OCI-LY3 (cell line): ENCODE measurements around the gene IKZF2.
A peak's percentile ranks its signal among the peaks of the same experiment; 100 is the strongest.

Source experiments
- EZH2phosphoT487 ChIP-seq: fragments of 200-600 bp; shearing (Covaris generic); IDR thresholded peaks from 2 replicates; pipeline ENCODE4 v1.6.1; 2018; ENCODE audit warnings: antibody characterized with exemption, mixed run types, low read depth
- TF ChIP-seq, protein P1 (sequence below): fragments of 200-600, 300-600 bp; sonication (generic); IDR thresholded peaks from 2 replicates; pipeline ENCODE4 v1.5.1; 2014; ENCODE audit warnings: antibody characterized with exemption, low read length, low read depth

DNA sequence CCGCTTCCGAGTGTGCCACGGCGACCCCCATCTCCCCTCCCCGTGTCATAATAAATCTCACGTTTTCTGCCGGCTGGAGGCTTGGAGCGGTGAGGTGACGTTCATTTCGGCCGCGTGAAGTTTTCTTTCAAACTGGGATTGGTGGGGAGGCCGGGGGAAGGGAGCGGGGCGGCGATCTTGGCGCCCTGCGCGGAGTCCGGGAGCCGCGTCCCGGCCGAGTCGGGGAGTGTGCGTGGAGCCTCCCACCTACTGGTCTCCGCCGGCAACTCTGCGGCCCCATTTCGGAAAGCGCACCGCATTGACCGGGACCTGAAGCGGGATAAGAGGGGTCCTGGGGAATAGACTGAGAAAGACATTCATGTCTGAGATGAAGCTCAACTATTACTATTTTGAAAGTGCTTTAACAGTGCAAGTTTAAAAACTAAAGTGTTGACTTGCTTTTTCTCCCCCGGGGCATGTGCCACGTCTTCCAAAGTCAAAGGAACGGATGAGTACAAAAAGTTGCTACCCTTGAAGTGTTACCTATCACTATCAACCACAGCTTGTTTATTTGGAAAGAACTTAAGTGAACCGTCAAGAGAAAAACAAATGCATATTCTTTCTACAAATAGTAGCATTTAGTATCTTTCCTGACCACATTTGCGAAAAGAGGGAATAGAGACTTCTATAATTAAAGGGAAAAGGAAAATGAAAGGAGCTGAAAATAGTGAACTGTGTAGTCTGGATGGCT lies 818 bp upstream of the IKZF2 start:
- TF ChIP-seq, protein P1, sequence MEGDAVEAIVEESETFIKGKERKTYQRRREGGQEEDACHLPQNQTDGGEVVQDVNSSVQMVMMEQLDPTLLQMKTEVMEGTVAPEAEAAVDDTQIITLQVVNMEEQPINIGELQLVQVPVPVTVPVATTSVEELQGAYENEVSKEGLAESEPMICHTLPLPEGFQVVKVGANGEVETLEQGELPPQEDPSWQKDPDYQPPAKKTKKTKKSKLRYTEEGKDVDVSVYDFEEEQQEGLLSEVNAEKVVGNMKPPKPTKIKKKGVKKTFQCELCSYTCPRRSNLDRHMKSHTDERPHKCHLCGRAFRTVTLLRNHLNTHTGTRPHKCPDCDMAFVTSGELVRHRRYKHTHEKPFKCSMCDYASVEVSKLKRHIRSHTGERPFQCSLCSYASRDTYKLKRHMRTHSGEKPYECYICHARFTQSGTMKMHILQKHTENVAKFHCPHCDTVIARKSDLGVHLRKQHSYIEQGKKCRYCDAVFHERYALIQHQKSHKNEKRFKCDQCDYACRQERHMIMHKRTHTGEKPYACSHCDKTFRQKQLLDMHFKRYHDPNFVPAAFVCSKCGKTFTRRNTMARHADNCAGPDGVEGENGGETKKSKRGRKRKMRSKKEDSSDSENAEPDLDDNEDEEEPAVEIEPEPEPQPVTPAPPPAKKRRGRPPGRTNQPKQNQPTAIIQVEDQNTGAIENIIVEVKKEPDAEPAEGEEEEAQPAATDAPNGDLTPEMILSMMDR = peak; percentile 43
- TF ChIP-seq EZH2phosphoT487 = no peak
